Kidney tubule cell (primary cell): Measurements from ENCODE around the gene TUB.

Source experiments
- DNase-seq: peaks from one replicate; pipeline ENCODE4 v3.0.0-alpha.2; 2018; ENCODE audit warnings: low spot score

Gene TUB

DNA sequence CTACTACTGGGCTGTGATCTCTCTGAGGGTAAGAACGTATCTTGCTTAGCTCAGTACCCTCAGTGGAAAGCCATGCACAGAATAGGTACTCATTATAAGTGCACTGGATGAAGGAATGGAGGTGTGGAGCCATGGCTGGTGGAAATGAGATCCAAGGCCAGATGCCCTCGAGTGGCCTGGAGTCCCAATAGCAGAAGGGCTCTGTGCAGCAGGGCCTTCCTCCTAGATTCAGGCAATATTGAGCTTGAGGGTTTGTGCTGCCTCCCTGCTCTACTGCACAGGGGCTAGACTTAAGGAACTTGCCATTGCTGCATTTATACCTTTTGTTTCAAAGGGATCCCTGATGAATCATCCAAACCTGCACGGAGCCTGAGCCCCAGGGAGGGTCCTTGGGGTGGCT lies 33.6 kb upstream of the TUB start:
- no peak for DNase-seq

DNA sequence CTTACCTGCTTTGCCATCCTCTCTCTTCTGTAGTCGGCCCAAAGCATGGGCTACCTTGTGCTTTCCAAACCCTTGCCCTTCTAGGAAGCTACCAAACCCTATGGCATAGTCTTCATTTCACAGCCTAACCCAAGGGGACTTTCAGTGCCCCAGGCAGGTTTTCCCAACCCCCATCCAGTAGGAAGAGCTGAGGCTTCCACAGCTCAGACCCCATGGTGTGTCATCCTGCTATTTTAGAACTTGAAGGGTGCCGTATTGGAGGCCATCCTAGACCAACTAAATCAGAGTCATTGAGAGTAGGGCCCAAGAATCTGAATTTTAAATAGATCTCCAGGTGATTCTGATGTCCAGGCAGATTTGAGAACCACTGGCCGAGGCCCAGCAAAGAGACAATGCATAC lies 31.9 kb upstream of the TUB start:
- DNase-seq, result no peak

DNA sequence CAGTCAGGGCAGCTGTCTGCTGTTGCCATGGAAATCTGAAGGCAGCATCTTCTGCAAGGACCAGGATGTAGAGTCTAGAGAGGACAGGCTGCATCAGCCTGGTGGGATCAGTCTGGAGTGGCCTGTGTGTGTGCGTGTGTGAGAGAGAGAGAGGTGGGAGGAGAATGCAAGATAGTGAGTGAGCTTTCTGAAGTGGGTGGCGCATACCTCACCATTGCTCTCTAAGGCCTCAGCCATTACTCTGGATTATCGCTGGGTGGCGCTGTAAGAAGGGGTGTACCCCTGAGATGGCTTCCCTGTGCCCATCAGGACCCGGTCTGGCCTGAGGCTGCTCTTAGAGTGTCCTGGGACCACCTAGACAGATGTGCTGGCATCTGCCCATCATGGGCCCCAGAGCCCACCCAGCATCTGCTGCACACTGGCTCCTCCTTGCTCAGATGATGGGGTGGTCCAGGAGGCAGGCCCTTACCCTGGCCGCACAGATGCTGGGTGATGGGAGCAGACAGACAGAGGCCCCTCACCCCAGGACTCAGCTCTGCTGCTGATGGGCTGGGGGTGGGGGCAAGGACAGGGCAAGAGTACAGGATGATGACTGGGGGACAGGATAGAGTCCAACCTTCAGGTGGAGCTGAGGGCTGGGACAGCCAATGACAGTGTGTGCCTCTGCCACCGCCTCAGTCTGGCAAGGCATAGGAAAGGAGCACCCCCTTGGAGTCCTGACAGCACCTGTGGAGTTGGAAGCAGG lies 25.7 kb upstream of the TUB start:
- no peak for DNase-seq

DNA sequence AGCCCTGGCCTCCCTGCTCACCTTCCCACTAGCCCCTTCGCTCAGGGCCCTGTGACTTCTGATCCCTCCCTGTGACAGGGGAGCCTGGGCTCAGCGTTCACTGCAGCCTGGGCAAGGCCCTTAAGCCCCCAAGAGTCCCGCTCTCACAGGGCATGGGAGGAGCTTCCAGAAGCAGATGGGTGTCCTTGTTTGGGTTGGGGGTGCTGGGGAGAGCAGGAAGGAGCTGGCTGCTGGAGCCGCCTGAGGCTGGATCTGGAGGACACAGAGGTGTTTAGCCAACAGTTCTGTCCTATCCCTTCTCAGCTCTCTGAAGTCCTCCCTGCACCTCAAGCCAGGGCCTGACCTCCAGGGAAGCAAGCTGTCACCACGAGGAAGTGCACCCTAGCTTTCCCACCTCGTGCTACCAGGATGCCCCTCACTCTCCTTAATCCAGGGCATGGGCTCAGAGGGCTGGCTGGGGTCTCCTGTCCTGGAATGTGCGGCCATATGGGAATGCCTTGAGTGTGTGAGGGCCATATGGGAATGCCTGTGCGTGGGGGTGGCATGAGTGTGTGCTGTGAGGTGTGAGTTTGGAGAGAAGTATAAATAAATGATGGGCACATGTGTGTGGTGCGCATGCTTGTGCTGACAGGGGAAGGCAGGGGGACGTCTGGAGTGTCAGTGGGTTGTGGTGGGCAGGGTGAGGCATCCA lies 25.0 kb upstream of the TUB start:
- no peak for DNase-seq

DNA sequence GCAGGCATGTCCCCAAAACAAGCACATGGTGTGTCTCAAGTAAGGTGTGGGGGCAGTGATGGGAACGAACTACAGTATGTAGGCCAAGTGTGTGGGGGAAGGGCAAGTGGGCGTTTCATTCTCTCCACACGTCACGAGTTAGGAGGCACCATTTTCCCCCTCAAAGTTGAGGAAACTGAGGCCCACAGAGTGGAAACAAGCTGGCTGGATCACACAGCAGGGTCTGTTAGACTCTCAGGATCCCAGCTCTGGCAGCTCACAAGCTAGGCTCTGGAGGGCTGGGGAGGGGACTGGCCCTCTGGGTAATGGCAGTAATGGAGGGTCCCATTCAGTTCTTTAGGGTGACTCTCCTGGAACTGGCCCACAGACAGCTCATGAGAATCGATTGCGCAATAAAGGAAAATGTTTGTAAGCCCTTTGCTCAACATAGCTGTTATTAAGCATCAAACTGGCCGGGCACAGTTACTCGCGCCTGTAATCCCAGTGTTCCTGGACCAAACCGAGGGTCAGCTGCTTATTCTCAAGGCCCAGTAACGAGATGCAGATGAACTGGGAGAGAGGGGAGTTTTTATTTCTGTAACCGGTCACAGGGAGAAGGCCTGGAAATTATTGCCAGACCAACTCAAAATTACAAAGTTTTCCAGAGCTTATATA lies 24.1 kb upstream of the TUB start:
- no peak for DNase-seq

DNA sequence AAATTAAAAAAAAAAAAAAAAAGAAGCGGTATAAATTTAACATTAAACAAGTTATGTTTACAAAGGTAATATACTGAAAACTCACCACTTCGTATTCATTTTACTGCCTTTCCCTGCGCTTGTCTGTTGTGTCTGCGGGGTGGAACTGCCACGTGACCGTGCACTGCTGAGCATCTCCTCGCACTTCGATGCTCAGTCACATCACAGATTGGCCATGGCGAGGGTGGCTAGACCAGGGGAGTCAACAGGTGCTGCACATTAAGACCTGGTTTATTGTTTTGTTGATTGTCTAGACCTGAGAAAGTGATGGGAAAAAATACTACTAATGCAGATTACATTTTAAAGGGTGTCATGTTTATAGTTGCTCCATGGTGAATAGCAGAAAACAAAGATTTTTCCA lies 22.8 kb upstream of the TUB start:
- DNase-seq, result no peak

DNA sequence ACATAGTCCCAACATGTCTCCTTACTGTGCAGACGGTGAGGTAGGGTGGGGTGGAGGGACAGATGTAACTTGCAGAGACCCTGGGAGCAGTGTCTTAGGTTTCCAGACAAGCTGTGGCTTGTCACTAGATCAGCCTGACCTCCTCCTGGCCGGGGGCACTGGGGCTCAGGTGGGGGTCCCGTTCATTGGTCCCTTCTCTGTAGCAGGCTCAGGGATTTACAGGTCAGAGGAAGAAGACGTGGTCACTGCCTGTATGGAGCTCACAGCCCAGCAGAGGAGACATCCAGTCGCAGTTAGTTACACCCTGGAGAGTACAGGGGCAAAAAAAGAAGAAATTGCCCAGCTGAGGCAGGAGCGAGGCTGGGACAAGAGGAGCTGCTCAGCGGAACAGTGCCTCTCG lies 22.0 kb upstream of the TUB start:
- no peak for DNase-seq

DNA sequence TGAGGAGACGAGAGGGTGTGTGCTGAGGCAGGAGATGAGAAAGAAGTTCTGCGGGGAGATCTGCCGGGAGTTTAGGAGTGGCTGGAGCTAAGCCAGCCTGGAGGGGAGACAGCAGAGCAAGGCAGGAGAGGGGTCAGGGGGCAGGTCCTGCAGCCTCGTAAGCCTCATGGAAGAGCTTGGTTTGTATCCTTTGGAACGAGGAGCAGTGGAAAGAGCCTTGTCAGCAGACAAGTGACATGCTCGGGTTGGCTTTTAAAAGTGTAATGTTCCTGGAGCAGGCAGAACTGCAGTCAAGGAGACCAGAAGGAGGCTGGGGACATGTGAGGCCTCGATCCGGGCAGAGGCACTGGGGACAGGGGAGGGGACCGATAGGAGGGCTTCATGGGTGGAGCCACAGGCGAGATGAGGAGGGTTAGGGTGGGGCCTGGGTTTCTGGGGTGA lies 21.4 kb upstream of the TUB start:
- DNase-seq, result no peak

DNA sequence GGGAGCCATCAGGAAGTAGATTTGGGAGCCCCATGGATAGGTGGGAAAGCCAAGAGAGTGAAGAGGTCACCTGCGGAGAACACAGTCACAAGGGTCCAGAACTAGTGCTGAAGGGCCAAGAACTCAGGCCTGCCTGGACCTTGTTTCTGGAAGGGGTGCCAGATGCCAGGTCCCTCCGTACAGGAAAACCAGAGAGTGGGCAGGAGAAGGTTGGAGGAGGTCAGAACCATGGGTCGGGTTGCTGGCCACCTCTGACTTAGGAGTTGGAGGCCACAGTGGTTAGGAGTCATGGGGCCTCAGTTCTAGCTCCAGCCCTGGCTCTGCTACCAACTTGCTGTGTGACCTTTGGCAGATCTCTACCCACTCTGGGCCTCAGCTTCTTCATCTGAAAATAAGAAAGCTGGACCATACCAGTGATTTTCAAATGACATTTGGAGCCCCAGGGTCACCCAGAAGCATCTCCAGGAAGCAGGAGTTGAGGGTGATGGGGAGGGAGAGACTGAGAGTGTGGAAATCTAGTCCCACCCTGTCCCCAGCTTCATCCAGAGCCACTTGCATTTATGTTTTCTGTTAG lies 20.8 kb upstream of the TUB start:
- no peak for DNase-seq

DNA sequence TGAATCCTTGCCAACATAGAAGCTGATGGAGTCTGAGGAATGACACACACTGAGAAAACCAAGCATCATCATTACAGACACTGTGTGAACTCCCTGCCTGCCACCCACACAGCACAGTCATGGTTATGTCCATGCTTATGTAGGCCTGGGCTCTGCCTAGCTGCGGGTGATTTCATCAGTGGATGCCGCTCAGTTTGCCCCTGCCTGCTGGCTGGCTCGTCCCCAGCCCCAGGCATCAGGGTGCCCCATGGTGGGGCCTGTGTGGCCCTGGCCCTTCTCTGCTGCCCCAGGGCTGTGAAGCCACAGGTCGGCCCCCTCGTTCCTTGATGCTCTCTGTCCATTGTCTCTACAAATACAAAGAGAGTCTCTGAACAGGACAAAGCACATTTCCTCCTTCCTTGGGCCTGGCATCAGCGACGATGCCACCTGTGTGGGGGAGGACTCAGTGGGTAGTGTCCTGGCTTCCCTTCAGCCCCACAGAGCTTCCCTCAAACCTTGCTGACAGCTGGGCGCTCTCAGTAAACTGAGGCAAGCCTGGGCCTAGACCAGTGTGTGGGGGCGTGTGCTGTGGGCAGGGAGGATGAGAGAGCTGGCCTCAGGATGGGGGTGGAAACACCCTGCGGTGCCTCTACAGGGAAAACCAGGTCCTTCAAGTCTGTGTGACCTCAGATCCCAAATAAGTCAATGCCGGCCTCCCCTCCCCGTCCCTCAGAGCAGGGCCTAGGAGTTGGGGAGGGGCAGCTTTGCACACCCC lies 20.0 kb upstream of the TUB start:
- no peak for DNase-seq

DNA sequence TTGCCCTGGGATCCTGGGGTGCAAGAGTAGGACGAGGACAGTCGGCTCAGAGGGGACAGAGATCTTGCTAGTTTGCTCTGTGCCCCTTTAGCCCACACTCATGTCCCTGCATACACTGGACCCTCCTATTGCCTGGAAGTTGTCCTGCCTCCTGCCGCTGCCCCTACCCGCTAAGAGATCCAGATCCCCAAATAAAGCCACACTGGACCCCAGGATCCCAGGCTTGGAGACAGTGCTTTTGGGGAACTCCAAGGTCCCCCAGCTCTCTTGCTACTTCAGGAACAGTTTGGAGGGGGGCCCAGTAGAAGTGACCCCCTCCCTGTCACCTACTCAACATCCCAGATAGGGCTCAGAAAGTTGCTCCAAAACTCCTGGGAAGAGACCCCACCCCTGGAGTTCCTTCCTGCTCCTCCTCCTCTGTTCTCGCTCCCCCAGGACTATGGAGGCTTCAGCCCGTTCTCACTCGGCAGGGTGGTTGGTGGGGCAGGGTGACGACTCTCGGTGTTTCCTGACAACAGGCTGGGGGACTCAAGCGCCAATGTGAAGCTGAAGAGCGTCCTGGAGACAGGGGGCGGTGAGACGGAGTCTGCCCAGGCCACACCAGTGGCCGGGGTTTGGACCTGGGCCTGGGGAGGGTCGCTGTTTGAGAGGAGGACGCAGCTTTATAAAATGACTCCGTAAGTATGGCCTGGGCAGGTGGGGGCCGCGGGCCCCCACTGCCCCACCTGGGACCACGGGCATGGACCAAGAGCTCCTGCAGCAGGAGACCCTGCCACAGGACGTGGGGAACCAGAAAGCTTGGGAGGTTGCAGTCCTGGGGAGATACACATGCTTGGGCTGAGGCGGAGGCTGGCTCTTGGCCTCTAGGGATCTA lies 19.2 kb upstream of the TUB start:
- no peak for DNase-seq

DNA sequence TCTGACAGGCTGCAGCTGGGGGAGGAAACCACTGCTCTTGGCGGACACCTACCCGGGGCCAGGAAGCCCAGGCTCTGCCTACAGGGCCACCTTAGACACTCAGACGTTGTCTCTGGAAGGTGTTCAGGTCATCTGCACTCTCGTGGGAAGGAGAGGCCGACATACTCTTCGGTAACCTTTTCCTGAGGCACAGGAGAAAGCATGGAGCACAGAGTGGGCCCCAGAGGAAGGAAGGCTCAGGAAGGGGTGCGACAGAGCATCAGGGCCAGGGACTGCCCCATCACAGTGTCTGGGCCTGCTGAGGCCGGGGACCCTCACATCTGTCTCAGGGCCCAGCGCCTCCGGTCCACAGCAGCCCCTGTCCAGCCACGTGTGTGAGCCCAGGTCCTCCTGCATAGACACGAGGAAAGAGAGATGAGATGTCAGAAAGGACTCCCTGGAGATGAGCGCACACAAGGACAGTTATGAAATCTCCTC lies 18.2 kb upstream of the TUB start:
- no peak for DNase-seq

DNA sequence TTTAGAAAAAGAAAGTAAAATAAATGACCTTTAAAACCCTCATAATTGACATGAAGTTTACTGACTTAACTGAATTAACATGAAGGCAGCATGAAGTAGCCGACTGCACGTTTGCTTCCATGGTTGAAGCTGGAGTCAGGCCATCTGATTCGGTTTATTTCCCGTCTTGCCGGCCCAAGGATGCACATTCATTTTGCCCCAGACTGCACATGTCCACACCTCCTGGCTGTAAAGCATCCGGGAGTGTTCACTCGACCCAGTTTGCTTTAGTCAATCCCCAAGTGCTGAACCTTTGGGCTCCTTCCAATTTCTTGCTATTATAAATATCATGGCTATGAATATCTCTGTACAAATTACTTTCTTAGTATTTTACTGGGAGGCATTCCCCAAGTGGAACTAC lies 17.7 kb upstream of the TUB start:
- no peak for DNase-seq

DNA sequence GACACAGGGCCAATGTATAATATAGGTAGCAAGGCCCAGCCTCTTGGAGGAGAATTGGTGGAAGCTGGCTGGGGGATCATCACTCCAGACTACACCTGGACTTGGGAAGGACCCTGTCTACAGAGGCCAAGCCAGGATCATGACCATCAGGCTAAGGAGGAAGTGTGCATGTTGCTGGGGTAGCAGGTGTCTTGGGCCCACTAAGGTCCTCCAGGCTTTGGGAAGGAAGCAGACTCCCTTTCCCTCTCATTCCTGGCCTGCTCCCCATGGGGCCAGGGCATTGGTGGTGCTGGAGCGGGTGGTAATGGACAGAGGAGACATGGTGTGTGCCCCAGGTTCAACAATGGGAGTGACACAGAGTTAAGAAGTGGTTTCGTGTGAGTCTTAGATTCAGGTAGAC lies 16.0 kb upstream of the TUB start:
- DNase-seq, result no peak

DNA sequence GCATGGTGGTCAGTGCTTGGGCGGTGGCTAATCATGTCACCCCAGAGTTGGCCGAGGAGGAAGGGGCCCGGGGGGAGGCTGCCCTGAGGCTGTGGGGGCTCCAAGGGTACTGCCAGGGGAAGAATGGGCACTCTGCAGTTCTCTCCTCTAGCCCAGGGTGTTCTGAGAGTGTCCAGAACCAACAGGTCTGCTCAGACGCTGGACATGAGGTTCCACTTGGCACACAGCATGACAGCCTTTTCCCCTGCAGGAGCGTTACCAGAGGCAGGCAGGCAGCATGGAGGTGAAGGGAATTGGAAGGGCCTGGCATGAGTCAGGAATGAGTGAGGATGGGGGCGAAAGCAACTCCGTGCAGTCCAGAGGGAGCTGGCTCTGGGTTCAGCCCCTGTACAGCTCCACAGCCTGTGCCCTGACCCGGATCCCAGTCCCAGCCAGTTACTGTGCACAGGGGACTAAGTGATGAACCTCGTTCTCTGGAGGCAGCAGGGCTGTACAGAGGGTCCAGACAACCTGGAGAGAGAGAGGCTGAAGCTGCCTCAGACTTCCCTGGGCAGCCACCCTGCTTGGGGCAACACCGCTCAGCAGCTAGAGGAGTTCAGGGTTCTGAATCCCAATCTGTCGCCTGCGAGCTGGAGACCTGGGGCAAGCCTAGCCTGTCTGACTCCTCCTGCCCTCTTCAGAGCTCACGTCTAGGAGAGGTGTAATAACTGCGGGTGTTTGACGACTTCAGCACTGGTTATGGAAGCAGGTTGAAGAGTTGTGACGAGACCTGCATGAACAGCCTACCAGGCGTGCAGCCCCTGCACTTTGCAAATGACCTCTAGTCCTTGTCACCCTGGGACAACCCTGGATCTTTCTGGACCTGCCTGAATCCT lies 14.7 kb upstream of the TUB start:
- no peak for DNase-seq

DNA sequence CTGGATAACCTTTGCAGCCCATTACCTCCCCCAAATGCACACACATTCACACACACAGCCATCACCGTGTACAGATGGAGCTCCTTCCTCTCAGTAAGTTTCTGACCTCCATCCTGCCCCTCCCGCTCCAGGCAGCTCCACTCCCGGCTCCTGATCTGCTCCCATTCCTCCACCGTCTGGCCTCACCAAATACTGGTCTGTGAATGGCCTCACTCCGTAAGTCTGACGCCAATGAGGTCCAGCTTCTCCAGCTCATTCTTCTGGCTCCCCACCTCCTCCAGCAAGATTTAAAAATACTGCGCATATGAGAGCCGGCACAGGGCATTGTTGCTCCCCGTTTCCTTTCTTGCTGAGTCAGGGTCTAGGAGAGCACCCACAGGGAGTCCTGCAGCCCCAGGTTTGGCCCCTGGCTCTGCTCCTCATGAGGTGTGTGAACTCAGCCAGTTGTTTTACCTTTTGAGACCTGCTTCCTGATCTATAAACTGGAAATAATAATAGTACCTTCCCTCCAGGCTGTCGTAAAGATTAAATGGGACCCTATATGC lies 14.0 kb upstream of the TUB start:
- DNase-seq, result no peak

DNA sequence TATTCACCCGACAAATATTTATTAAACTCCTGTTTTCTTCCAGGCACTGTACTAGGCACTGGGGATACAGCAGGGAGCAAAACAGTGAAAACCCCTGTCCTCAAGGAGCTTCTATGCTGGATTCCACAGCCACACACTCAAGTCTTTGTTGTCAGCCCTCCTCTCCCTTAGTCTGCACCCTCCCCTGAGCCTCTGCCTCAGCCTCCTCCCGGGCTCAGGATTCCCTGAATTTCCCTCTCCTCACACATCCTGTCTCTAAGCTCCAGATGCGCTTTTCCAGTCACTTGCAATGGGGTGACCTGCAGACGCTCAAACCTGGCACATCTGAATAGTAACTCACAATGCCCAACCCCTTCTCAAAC lies 13.5 kb upstream of the TUB start:
- DNase-seq, result no peak

DNA sequence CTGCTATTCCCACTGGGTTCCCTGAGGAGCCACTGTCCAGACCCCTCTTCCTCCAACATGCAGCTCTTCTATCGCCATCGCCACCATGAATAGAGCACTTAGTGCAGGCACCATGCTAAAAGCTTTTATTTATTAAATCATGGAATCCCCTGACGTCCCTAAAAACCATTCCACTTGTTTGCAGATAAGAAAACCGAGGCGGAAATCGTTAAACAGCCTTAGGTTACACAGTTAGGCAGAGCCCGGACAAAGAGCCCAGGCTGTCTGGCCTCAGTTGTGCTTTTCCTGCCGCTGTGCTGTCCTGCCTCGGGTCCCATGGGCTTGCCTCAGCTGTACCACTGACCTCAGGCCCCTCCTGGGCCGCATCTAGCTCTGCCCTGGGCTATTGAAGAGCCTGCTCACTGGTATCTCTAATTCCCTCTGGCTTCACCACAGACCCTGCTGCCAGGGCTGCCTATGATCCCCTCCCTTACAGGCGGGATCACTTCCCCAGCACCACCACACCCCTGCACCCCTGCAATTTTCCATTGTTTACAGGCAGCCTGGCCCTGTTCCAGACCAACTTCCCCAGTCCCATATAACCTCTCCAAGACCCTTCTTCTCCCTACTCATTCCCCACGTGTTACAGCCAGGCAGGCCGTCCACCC lies 13.0 kb upstream of the TUB start:
- DNase-seq, result no peak

DNA sequence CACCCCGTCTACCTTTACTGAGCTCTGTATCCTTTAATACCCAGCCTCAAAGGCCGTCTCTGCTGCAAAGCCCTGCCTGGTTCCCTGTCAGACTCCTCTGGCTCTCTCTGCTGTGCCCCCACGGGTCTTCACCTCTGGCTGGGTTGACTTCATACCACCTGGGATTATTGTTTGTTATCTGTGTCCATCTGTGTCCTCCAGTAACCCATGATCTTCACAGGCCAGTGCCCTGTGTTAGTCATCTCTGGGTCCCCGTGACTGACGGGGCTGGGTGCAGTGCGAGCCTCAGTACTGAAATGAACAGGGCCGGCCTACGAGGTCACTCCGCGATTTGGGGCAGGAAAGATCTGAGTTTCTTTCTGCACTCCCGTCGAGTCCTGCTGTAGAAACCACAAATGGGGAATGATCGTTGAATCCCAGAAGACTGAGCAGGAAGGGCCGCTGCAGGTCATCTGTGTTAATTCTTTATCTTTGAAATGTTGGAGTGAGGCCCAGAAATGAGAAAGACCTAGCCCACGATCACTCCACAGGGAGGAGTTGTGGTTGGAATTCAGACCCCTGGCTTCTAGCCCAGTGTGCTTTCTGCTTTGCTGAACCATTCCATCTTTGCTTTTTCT lies 12.3 kb upstream of the TUB start:
- DNase-seq, result peak; percentile 82
